Thymus (tissue), 11 donors: ENCODE results near the gene RAD51B. TPM values are rescaled to one million over a fixed set of nuclear protein-coding genes. Genes with fewer than 3 reads are reported as not detected.

Source experiments
- DNase-seq, 9 donors: peaks; one replicate each; pipeline ENCODE4 v3.0.0-alpha.2; 2013; ENCODE audit warnings: low spot score in 9 of 9, low read depth in 6 of 9, missing footprints in 1 of 9
- H3K27ac ChIP-seq, 2 donors: one replicate each; pipeline ENCODE4 v1.5.1; 2013; ENCODE audit warnings: control low read depth in 1 of 2, low read depth in 1 of 2, low read length in 1 of 2, mild to moderate bottlenecking in 1 of 2, moderate library complexity in 1 of 2
- H3K27me3 ChIP-seq, 2 donors: one replicate each; pipeline ENCODE4 v1.5.1; 2013; ENCODE audit warnings: low read length in 1 of 2; ENCODE audit not compliant: control insufficient read depth in 2 of 2, insufficient read depth in 1 of 2
- H3K36me3 ChIP-seq, 2 donors: one replicate each; pipeline ENCODE4 v1.5.1; 2013; ENCODE audit warnings: low read length in 1 of 2, mild to moderate bottlenecking in 1 of 2, moderate library complexity in 1 of 2; ENCODE audit not compliant: control insufficient read depth in 2 of 2, insufficient read depth in 2 of 2
- H3K4me1 ChIP-seq, 2 donors: one replicate each; pipeline ENCODE4 v1.5.1; 2013; ENCODE audit warnings: low read length in 2 of 2; ENCODE audit not compliant: control insufficient read depth in 2 of 2, insufficient read depth in 2 of 2
- H3K4me3 ChIP-seq, 2 donors: one replicate each; pipeline ENCODE4 v1.5.1; 2013; ENCODE audit warnings: low read length in 2 of 2, control low read depth in 1 of 2, mild to moderate bottlenecking in 1 of 2
- H3K9me3 ChIP-seq, 2 donors: one replicate each; pipeline ENCODE4 v1.5.1; 2013; ENCODE audit warnings: low read length in 1 of 2, mild to moderate bottlenecking in 1 of 2; ENCODE audit not compliant: control insufficient read depth in 2 of 2, insufficient read depth in 1 of 2
- WGBS: extraction: QIAGEN DNeasy Blood & Tissue Kit; methylation state at CpG from one replicate; pipeline ENCODE4 v1.1.7; 2013; 5-methylcytosine and 5-hydroxymethylcytosine counted together
- polyA plus RNA-seq: library from polyadenylated mRNA; stranded (reverse); fragments of 200-250 nt; gene quantifications from one replicate; pipeline ENCODE4 v1.2.3, GENCODE V29; 2013
- total RNA-seq: library from RNA; stranded (reverse); fragments of 120-200 nt; gene quantifications from one replicate; pipeline ENCODE4 v1.2.4, GENCODE V29; 2013
- donor health status: healthy.

The RAD51B gene
- total and polyA plus RNA-seq, 2 donors = 7.8 to 17.8 TPM

GRCh38 chr14:68103853-68104252 lies 284.3 kb downstream of the RAD51B start:
- no peaks in the 10 kb centered on the region for H3K4me1 ChIP-seq
- H3K36me3 ChIP-seq = peaks cover 0 to 7% of the 10 kb centered on the region in 2 donors
- no peaks in the 10 kb centered on the region for H3K27me3 ChIP-seq
- 95% methylated on average over 3 of the region's 3 CpGs for WGBS
- H3K27ac ChIP-seq = no peak overlapping the region
- peaks cover 6 to 19% of the 10 kb centered on the region in 2 donors for H3K9me3 ChIP-seq
- no peak for DNase-seq
- no peak overlapping the region for H3K4me3 ChIP-seq

GRCh38 chr14:68104518-68104917 lies 284.9 kb downstream of the RAD51B start:
- Histone ChIP-seq H3K36me3 (peaks cover 0 to 7% of the 10 kb centered on the region in 2 donors), H3K27me3 (no peaks in the 10 kb centered on the region), H3K27ac (no peak overlapping the region), H3K4me1 (no peaks in the 10 kb centered on the region), H3K9me3 (peaks cover 6 to 19% of the 10 kb centered on the region in 2 donors), H3K4me3 (no peak overlapping the region)
- WGBS = 94% methylated on average over 1 of the region's 1 CpG
- DNase-seq = no peak

- H3K27me3 ChIP-seq = no peaks in the 10 kb centered on the region
- no peaks in the 10 kb centered on the region for H3K4me1 ChIP-seq
- H3K4me3 ChIP-seq = no peak overlapping the region
- H3K36me3 ChIP-seq = peaks cover 0 to 7% of the 10 kb centered on the region in 2 donors
- no peak overlapping the region for H3K27ac ChIP-seq
- peaks cover 6 to 16% of the 10 kb centered on the region in 2 donors for H3K9me3 ChIP-seq
- WGBS = 64% methylated on average over 2 of the region's 2 CpGs
- DNase-seq = no peak
These were observed 286.2 kb downstream of the RAD51B start for GRCh38 chr14:68105816-68106215.

GRCh38 chr14:68106456-68106855 lies 286.9 kb downstream of the RAD51B start:
- WGBS = 97% methylated on average over 1 of the region's 1 CpG
- DNase-seq = no peak
- H3K27ac ChIP-seq = no peak overlapping the region

GRCh38 chr14:68106905-68107304 lies 287.3 kb downstream of the RAD51B start:
- Histone ChIP-seq H3K4me1 (peaks cover 0 to 4% of the 10 kb centered on the region in 2 donors), H3K36me3 (peaks cover 0 to 1% of the 10 kb centered on the region in 2 donors), H3K27me3 (no peaks in the 10 kb centered on the region), H3K9me3 (peaks cover 2 to 9% of the 10 kb centered on the region in 2 donors), H3K4me3 (no peak overlapping the region), H3K27ac (no peak overlapping the region)
- WGBS = 99% methylated on average over 2 of the region's 2 CpGs
- DNase-seq = no peak

More at GRCh38 chr14:68106456-68106855, 286.9 kb downstream of the RAD51B start:
- Histone ChIP-seq H3K27me3 (no peaks in the 10 kb centered on the region), H3K4me1 (no peaks in the 10 kb centered on the region), H3K4me3 (no peak overlapping the region), H3K9me3 (peaks cover 5 to 14% of the 10 kb centered on the region in 2 donors), H3K36me3 (peaks cover 0 to 6% of the 10 kb centered on the region in 2 donors)

- Histone ChIP-seq H3K27me3 (no peaks in the 10 kb centered on the region), H3K4me1 (peaks cover 0 to 8% of the 10 kb centered on the region in 2 donors), H3K36me3 (no peaks in the 10 kb centered on the region), H3K9me3 (no peaks in the 10 kb centered on the region), H3K27ac (no peak overlapping the region), H3K4me3 (no peak overlapping the region)
- 93% methylated on average over 4 of the region's 4 CpGs for WGBS
- no peak for DNase-seq
These were observed 289.7 kb downstream of the RAD51B start for GRCh38 chr14:68109132-68109900.

- Histone ChIP-seq H3K9me3 (no peaks in the 10 kb centered on the region), H3K27me3 (no peaks in the 10 kb centered on the region), H3K4me1 (peaks cover 0 to 8% of the 10 kb centered on the region in 2 donors), H3K4me3 (no peak overlapping the region), H3K27ac (peak overlapping the region; percentile 13 to 53), H3K36me3 (no peaks in the 10 kb centered on the region)
- DNase-seq = peak in 1 of 9 donors; percentile 10
- 73% methylated on average over 5 of the region's 5 CpGs for WGBS
These were observed 291.7 kb downstream of the RAD51B start for GRCh38 chr14:68111097-68111852.

GRCh38 chr14:68111853-68112270 lies 292.3 kb downstream of the RAD51B start:
- Histone ChIP-seq H3K4me1 (peaks cover 0 to 8% of the 10 kb centered on the region in 2 donors), H3K36me3 (no peaks in the 10 kb centered on the region), H3K4me3 (no peak overlapping the region), H3K27me3 (no peaks in the 10 kb centered on the region), H3K27ac (peak overlapping the region in 1 of 2 donors; percentile 13), H3K9me3 (no peaks in the 10 kb centered on the region)
- DNase-seq = no peak
- WGBS = 92% methylated on average over 2 of the region's 2 CpGs

- Histone ChIP-seq H3K27me3 (no peaks in the 10 kb centered on the region), H3K9me3 (no peaks in the 10 kb centered on the region), H3K4me3 (no peak overlapping the region), H3K4me1 (peaks cover 0 to 8% of the 10 kb centered on the region in 2 donors), H3K36me3 (no peaks in the 10 kb centered on the region), H3K27ac (peak overlapping the region in 1 of 2 donors; percentile 13)
- 99% methylated on average over 1 of the region's 1 CpG for WGBS
- peak in 2 of 9 donors; percentile 20 to 47 for DNase-seq
These were observed 292.9 kb downstream of the RAD51B start for GRCh38 chr14:68112442-68112841.
